Fibroblast of mammary gland (primary cell): ENCODE measurements around the gene ZBTB44.
"Not testable (repeated sequence)": the region's sequence is repeated elsewhere in the genome, so short reads cannot be mapped to it uniquely, and the experiment has no call there.

Experiments used
- DNase-seq: peaks from one replicate; pipeline ENCODE4 v3.0.0-alpha.2; 2010; ENCODE audit warnings: low read depth
- H3K4me3 ChIP-seq: 2 replicates; pipeline ENCODE4 v1.5.1; 2011; ENCODE audit warnings: low read depth, mild to moderate bottlenecking, low read length, moderate library complexity; ENCODE audit not compliant: control insufficient read depth
- CTCF ChIP-seq: conservative IDR thresholded peaks from 2 replicates; pipeline ENCODE4 v1.5.1; 2011; ENCODE audit warnings: low read depth, low read length, inconsistent platforms; ENCODE audit not compliant: control insufficient read depth, insufficient read depth

ZBTB44 gene

DNA sequence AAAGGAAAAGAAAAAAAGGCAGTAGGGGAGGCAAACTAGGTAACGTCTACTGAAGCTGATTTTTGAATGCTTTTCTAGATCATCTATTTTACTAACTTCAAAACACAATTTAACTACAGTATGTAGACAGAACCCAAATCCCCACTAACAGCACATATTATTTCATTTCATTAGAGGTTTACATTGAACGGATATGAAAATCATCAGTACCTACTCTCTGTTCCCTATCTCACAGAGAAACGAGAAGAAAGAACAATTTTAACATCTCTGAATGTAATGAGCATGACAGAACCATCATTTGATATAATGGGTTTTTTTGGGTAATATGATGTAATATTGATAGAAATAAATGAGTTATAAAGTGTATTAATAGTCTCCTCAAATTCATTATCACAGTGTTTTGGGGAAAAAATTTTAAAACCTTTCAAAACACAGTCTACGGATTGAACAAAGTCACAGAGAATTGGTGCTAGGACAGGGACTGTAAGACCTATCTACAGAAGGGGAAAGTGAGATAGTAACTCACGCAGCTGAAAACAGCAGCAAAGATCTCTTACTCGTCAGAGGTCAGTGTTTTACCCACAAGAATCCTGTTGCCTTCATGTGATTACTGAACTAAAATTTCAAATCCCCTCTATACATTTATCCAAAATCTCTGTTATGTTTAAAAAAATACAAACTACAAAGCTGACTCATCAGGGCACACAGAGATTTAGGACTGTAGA is 77.3 kb downstream of the ZBTB44 start:
- H3K4me3 ChIP-seq: no peak overlapping the region
- no peak for TF ChIP-seq CTCF
- DNase-seq: no peak

GRCh38 chr11:130234315-130234714 is 80.4 kb downstream of the ZBTB44 start:
- DNase-seq: no peak
- no peak for TF ChIP-seq CTCF

GRCh38 chr11:130233888-130234287 is 80.8 kb downstream of the ZBTB44 start:
- DNase-seq, H3K4me3 ChIP-seq: not testable (repeated sequence)

More at GRCh38 chr11:130234315-130234714, 80.4 kb downstream of the ZBTB44 start:
- H3K4me3 ChIP-seq: no peak overlapping the region

- not testable (repeated sequence) for DNase-seq
These were observed 81.2 kb downstream of the ZBTB44 start for GRCh38 chr11:130233486-130233885.

GRCh38 chr11:130227373-130227772 is 87.3 kb downstream of the ZBTB44 start:
- H3K4me3 ChIP-seq: no peak overlapping the region
- no peak for DNase-seq
- no peak for TF ChIP-seq CTCF

More at GRCh38 chr11:130233486-130233885, 81.2 kb downstream of the ZBTB44 start:
- H3K4me3 ChIP-seq: not testable (repeated sequence)

GRCh38 chr11:130223291-130223971 is 91.3 kb downstream of the ZBTB44 start:
- no peak overlapping the region for H3K4me3 ChIP-seq
- DNase-seq: no peak
- TF ChIP-seq CTCF: no peak

DNA sequence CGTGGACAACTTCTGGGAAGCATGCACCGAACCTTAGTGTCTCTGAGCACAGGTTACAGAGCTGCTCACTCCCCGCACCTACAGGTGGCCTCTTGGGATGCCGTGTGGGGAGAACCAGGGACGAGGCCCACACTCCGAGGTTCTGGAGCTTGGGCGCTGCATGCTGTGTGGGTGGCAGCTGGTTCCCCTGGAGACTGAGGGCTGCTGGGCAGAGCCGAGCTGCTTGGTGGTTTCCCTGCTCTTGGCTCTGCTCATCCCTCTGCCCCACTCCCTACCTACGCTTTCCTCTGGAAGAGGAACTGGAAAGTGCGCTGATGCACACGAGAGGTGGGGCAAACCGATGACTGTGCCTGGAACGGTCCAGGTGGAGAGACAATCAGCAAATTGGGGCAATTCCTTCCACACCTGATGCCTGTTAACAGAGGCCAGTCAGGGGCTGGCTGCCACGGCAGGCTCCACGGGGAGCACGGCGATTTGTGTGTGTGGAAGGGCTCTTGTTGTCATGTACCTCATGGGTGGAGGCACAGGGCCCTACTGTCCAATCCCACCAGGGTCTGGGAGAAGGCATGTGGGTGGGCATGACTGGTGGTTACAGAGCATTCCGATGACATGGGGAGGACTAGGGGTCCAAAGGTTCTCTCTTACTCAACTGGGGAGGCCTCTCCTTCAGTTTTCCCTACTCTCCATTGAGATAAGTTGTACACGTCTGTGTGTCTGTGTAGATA is 94.2 kb downstream of the ZBTB44 start:
- TF ChIP-seq CTCF: no peak
- DNase-seq: no peak
- no peak overlapping the region for H3K4me3 ChIP-seq
